Measurements from ENCODE around the gene FBXO31. TPM values are rescaled to one million over a fixed set of nuclear protein-coding genes. Genes with fewer than 3 reads are reported as not detected.

The FBXO31 gene
- total RNA-seq, 1 donor from 2014 or later = 40.1 TPM

- H3K27me3 Mint-ChIP-seq (ENCODE audit: low read depth) = no peaks in the 10 kb centered on the region
- DNase-seq (ENCODE audit: low spot score) = no peak
- intact Hi-C loops (cut with micrococcal nuclease) = no loop called here
- peaks cover 41% of the 10 kb centered on the region for H3K36me3 Mint-ChIP-seq (ENCODE audit: low read depth)
- H3K4me1 Mint-ChIP-seq (ENCODE audit: low read depth) = peaks cover 19% of the 10 kb centered on the region
- no peak overlapping the region for H3K27ac Mint-ChIP-seq
- H3K4me3 Mint-ChIP-seq (ENCODE audit: low read depth) = no peak overlapping the region
- no peaks in the 10 kb centered on the region for H3K9me3 Mint-ChIP-seq
Observed at GRCh38 chr16:87361916-87362619, 21.5 kb downstream of the FBXO31 start.

- intact Hi-C loops (cut with micrococcal nuclease) = no loop called here
- H3K27me3 Mint-ChIP-seq (ENCODE audit: low read depth) = no peaks in the 10 kb centered on the region
- no peaks in the 10 kb centered on the region for H3K9me3 Mint-ChIP-seq
- H3K4me1 Mint-ChIP-seq (ENCODE audit: low read depth) = peaks cover 17% of the 10 kb centered on the region
- no peak overlapping the region for H3K4me3 Mint-ChIP-seq (ENCODE audit: low read depth)
- no peak for DNase-seq (ENCODE audit: low spot score)
- H3K36me3 Mint-ChIP-seq (ENCODE audit: low read depth) = peaks cover 41% of the 10 kb centered on the region
- H3K27ac Mint-ChIP-seq = no peak overlapping the region
Observed at GRCh38 chr16:87360862-87361610, 22.5 kb downstream of the FBXO31 start.

- intact Hi-C loops (cut with micrococcal nuclease) = no loop called here
- H3K4me1 Mint-ChIP-seq (ENCODE audit: low read depth) = peaks cover 7% of the 10 kb centered on the region
- no peaks in the 10 kb centered on the region for H3K27me3 Mint-ChIP-seq (ENCODE audit: low read depth)
- peaks cover 39% of the 10 kb centered on the region for H3K36me3 Mint-ChIP-seq (ENCODE audit: low read depth)
- H3K4me3 Mint-ChIP-seq (ENCODE audit: low read depth) = no peak overlapping the region
- peak overlapping the region; percentile 21 for H3K27ac Mint-ChIP-seq
- H3K9me3 Mint-ChIP-seq = no peaks in the 10 kb centered on the region
- no peak for DNase-seq (ENCODE audit: low spot score)
Observed at GRCh38 chr16:87359121-87359520, 24.5 kb downstream of the FBXO31 start.

GRCh38 chr16:87358696-87359095 lies 24.9 kb downstream of the FBXO31 start:
- H3K27ac Mint-ChIP-seq = no peak overlapping the region
- intact Hi-C loops (cut with micrococcal nuclease) = no loop called here
- H3K36me3 Mint-ChIP-seq (ENCODE audit: low read depth) = peaks cover 38% of the 10 kb centered on the region
- H3K4me1 Mint-ChIP-seq (ENCODE audit: low read depth) = peaks cover 6% of the 10 kb centered on the region
- no peaks in the 10 kb centered on the region for H3K27me3 Mint-ChIP-seq (ENCODE audit: low read depth)
- no peak overlapping the region for H3K4me3 Mint-ChIP-seq (ENCODE audit: low read depth)
- H3K9me3 Mint-ChIP-seq = no peaks in the 10 kb centered on the region
- no peak for DNase-seq (ENCODE audit: low spot score)

GRCh38 chr16:87358250-87358649 lies 25.3 kb downstream of the FBXO31 start:
- DNase-seq (ENCODE audit: low spot score) = no peak
- no peaks in the 10 kb centered on the region for H3K27me3 Mint-ChIP-seq (ENCODE audit: low read depth)
- intact Hi-C loops (cut with micrococcal nuclease) = no loop called here
- no peak overlapping the region for H3K27ac Mint-ChIP-seq
- peaks cover 3% of the 10 kb centered on the region for H3K4me1 Mint-ChIP-seq (ENCODE audit: low read depth)
- H3K9me3 Mint-ChIP-seq = no peaks in the 10 kb centered on the region
- H3K4me3 Mint-ChIP-seq (ENCODE audit: low read depth) = no peak overlapping the region
- peaks cover 33% of the 10 kb centered on the region for H3K36me3 Mint-ChIP-seq (ENCODE audit: low read depth)

- Mint-ChIP-seq H3K27ac (no peak overlapping the region), H3K4me3 (ENCODE audit: low read depth) (no peak overlapping the region), H3K27me3 (ENCODE audit: low read depth) (no peaks in the 10 kb centered on the region), H3K9me3 (no peaks in the 10 kb centered on the region), H3K4me1 (ENCODE audit: low read depth) (peaks cover 3% of the 10 kb centered on the region), H3K36me3 (ENCODE audit: low read depth) (peaks cover 29% of the 10 kb centered on the region)
- intact Hi-C loops (cut with micrococcal nuclease) = no loop called here
- no peak for DNase-seq (ENCODE audit: low spot score)
Observed at GRCh38 chr16:87356491-87356853, 27.1 kb downstream of the FBXO31 start.

- no peak for DNase-seq (ENCODE audit: low spot score)
- H3K4me1 Mint-ChIP-seq (ENCODE audit: low read depth) = no peaks in the 10 kb centered on the region
- H3K36me3 Mint-ChIP-seq (ENCODE audit: low read depth) = peaks cover 19% of the 10 kb centered on the region
- no peak overlapping the region for H3K4me3 Mint-ChIP-seq (ENCODE audit: low read depth)
- no peak overlapping the region for H3K27ac Mint-ChIP-seq
- intact Hi-C loops (cut with micrococcal nuclease) = no loop called here
- H3K27me3 Mint-ChIP-seq (ENCODE audit: low read depth) = no peaks in the 10 kb centered on the region
- no peaks in the 10 kb centered on the region for H3K9me3 Mint-ChIP-seq
Observed at GRCh38 chr16:87353613-87354012, 30.0 kb downstream of the FBXO31 start.

- Mint-ChIP-seq H3K27me3 (ENCODE audit: low read depth) (no peaks in the 10 kb centered on the region), H3K36me3 (ENCODE audit: low read depth) (peaks cover 13% of the 10 kb centered on the region), H3K4me3 (ENCODE audit: low read depth) (no peak overlapping the region), H3K9me3 (no peaks in the 10 kb centered on the region), H3K4me1 (ENCODE audit: low read depth) (no peaks in the 10 kb centered on the region), H3K27ac (no peak overlapping the region)
- no peak for DNase-seq (ENCODE audit: low spot score)
- intact Hi-C loops (cut with micrococcal nuclease) = no loop called here
Observed at GRCh38 chr16:87352818-87353217, 30.8 kb downstream of the FBXO31 start.

GRCh38 chr16:87351320-87351698 lies 32.3 kb downstream of the FBXO31 start:
- H3K27ac Mint-ChIP-seq = no peak overlapping the region
- DNase-seq (ENCODE audit: low spot score) = no peak
- no peak overlapping the region for H3K4me3 Mint-ChIP-seq (ENCODE audit: low read depth)
- no peaks in the 10 kb centered on the region for H3K27me3 Mint-ChIP-seq (ENCODE audit: low read depth)
- H3K4me1 Mint-ChIP-seq (ENCODE audit: low read depth) = no peaks in the 10 kb centered on the region
- no peaks in the 10 kb centered on the region for H3K9me3 Mint-ChIP-seq
- intact Hi-C loops (cut with micrococcal nuclease) = no loop called here
- H3K36me3 Mint-ChIP-seq (ENCODE audit: low read depth) = peaks cover 13% of the 10 kb centered on the region

- H3K4me3 Mint-ChIP-seq (ENCODE audit: low read depth) = no peak overlapping the region
- H3K9me3 Mint-ChIP-seq = no peaks in the 10 kb centered on the region
- peaks cover under 1% of the 10 kb centered on the region for H3K4me1 Mint-ChIP-seq (ENCODE audit: low read depth)
- no peak overlapping the region for H3K27ac Mint-ChIP-seq
- intact Hi-C loops (cut with micrococcal nuclease) = no loop called here
- peaks cover 17% of the 10 kb centered on the region for H3K36me3 Mint-ChIP-seq (ENCODE audit: low read depth)
- no peak for DNase-seq (ENCODE audit: low spot score)
- H3K27me3 Mint-ChIP-seq (ENCODE audit: low read depth) = no peaks in the 10 kb centered on the region
Observed at GRCh38 chr16:87350681-87351319, 32.8 kb downstream of the FBXO31 start.

- H3K4me1 Mint-ChIP-seq (ENCODE audit: low read depth) = peaks cover 6% of the 10 kb centered on the region
- no peaks in the 10 kb centered on the region for H3K27me3 Mint-ChIP-seq (ENCODE audit: low read depth)
- H3K9me3 Mint-ChIP-seq = no peaks in the 10 kb centered on the region
- peaks cover 21% of the 10 kb centered on the region for H3K36me3 Mint-ChIP-seq (ENCODE audit: low read depth)
- intact Hi-C loops (cut with micrococcal nuclease) = no loop called here
- H3K4me3 Mint-ChIP-seq (ENCODE audit: low read depth) = no peak overlapping the region
- no peak overlapping the region for H3K27ac Mint-ChIP-seq
- no peak for DNase-seq (ENCODE audit: low spot score)
Observed at GRCh38 chr16:87350031-87350430, 33.5 kb downstream of the FBXO31 start.

- DNase-seq (ENCODE audit: low spot score) = no peak
- Mint-ChIP-seq H3K36me3 (ENCODE audit: low read depth) (peaks cover 21% of the 10 kb centered on the region), H3K4me3 (ENCODE audit: low read depth) (no peak overlapping the region), H3K27me3 (ENCODE audit: low read depth) (no peaks in the 10 kb centered on the region), H3K27ac (no peak overlapping the region), H3K9me3 (no peaks in the 10 kb centered on the region), H3K4me1 (ENCODE audit: low read depth) (peaks cover 11% of the 10 kb centered on the region)
- intact Hi-C loops (cut with micrococcal nuclease) = no loop called here
Observed at GRCh38 chr16:87348616-87349157, 34.9 kb downstream of the FBXO31 start.
